HT1080 (cell line): ENCODE results near the gene MACROD2. TPM values are rescaled to one million over a fixed set of nuclear protein-coding genes. Genes with fewer than 3 reads are reported as not detected.

Source experiments
- DNase-seq: peaks from one replicate; pipeline ENCODE4 v3.0.0-alpha.2; 2015; ENCODE audit warnings: low read depth
- total RNA-seq: library from RNA; depleted of rRNA; stranded (reverse); fragments of >200 nt; shearing (Covaris generic); gene quantifications from 2 replicates; pipeline ENCODE4 v1.2.3, GENCODE V29; 2014

Gene MACROD2
- total RNA-seq, 1 experiment from 2014 or later: 1.2 TPM

- no peak for DNase-seq
These were observed 66.9 kb downstream of the MACROD2 start for GRCh38 chr20:14062171-14062570.

GRCh38 chr20:14062786-14063185, 67.5 kb downstream of the MACROD2 start:
- DNase-seq: peak; percentile 46

- no peak for DNase-seq
These were observed 69.0 kb downstream of the MACROD2 start for GRCh38 chr20:14064333-14064732.

- no peak for DNase-seq
These were observed 69.6 kb downstream of the MACROD2 start for GRCh38 chr20:14064921-14065320.

- no peak for DNase-seq
These were observed 70.5 kb downstream of the MACROD2 start for GRCh38 chr20:14065774-14066173.

- peak; percentile 44 for DNase-seq
These were observed 72.3 kb downstream of the MACROD2 start for GRCh38 chr20:14067603-14068002.

- DNase-seq: peak; percentile 94
These were observed 74.5 kb downstream of the MACROD2 start for GRCh38 chr20:14069796-14070195.

- DNase-seq: no peak
These were observed 98.3 kb downstream of the MACROD2 start for GRCh38 chr20:14093652-14094051.

- no peak for DNase-seq
These were observed 102.9 kb downstream of the MACROD2 start for GRCh38 chr20:14098261-14098660.

GRCh38 chr20:14113416-14113815, 118.1 kb downstream of the MACROD2 start:
- DNase-seq: no peak

- DNase-seq: no peak
These were observed 118.9 kb downstream of the MACROD2 start for GRCh38 chr20:14114065-14114704.

- DNase-seq: no peak
These were observed 120.7 kb downstream of the MACROD2 start for GRCh38 chr20:14116037-14116436.

GRCh38 chr20:14117768-14118167, 122.5 kb downstream of the MACROD2 start:
- DNase-seq: peak; percentile 21

- no peak for DNase-seq
These were observed 131.5 kb downstream of the MACROD2 start for GRCh38 chr20:14126856-14127255.

- no peak for DNase-seq
These were observed 132.4 kb downstream of the MACROD2 start for GRCh38 chr20:14127514-14128223.

- no peak for DNase-seq
These were observed 138.7 kb downstream of the MACROD2 start for GRCh38 chr20:14134004-14134403.

GRCh38 chr20:14142171-14142570, 146.9 kb downstream of the MACROD2 start:
- DNase-seq: peak; percentile 64

- DNase-seq: peak; percentile 21
These were observed 147.8 kb downstream of the MACROD2 start for GRCh38 chr20:14142964-14143627.

- peak; percentile 3 for DNase-seq
These were observed 152.7 kb downstream of the MACROD2 start for GRCh38 chr20:14148042-14148441.

- no peak for DNase-seq
These were observed 160.0 kb downstream of the MACROD2 start for GRCh38 chr20:14155361-14155760.

- no peak for DNase-seq
These were observed 183.2 kb downstream of the MACROD2 start for GRCh38 chr20:14178528-14178927.

GRCh38 chr20:14178952-14179351, 183.6 kb downstream of the MACROD2 start:
- DNase-seq: no peak
